WTC11 (cell line): ENCODE results near the gene RAD51D. TPM values are rescaled to one million over a fixed set of nuclear protein-coding genes. Genes with fewer than 3 reads are reported as not detected.

Experiments
- ATAC-seq: fragments of 200-7000 bp; cut with Tn5 transposase; 2 replicates; pipeline ENCODE4 v1.10.0; 2021; ENCODE audit warnings: mild to moderate bottlenecking, moderate library complexity
- CTCF ChIA-PET: fragments of 300-600 bp; sonication (Branson Sonifier 250); formaldehyde crosslinking; loops from one replicate; lab custom pipeline; 2021; ENCODE audit warnings: antibody characterized with exemption; lab: Charles Lee
- POLR2A ChIA-PET: fragments of 350-600 bp; sonication (Branson Sonifier 250); formaldehyde crosslinking; loops from one replicate; lab custom pipeline; 2021; ENCODE audit warnings: antibody characterized with exemption; lab: Charles Lee
- DNase-seq: peaks from one replicate; pipeline ENCODE4 v3.0.0; 2021; ENCODE audit warnings: low spot score
- H3K27ac Mint-ChIP-seq: 2 replicates; pipeline ENCODE4 v1.8.0; 2021; ENCODE audit warnings: mixed read lengths
- H3K27me3 Mint-ChIP-seq: 2 replicates; pipeline ENCODE4 v1.8.0; 2021; ENCODE audit warnings: low read depth, mild to moderate bottlenecking, moderate library complexity, mixed read lengths
- H3K36me3 Mint-ChIP-seq: 2 replicates; pipeline ENCODE4 v1.8.0; 2021; ENCODE audit warnings: mixed read lengths
- H3K4me1 Mint-ChIP-seq: 2 replicates; pipeline ENCODE4 v1.8.0; 2022; ENCODE audit warnings: mixed read lengths
- H3K4me3 Mint-ChIP-seq: 2 replicates; pipeline ENCODE4 v1.8.0; 2021; ENCODE audit warnings: mild to moderate bottlenecking, moderate library complexity, mixed read lengths
- H3K9me3 Mint-ChIP-seq: 2 replicates; pipeline ENCODE4 v1.8.0; 2021; ENCODE audit warnings: mixed read lengths
- AR ChIP-seq: fragments of 250-450 bp; sonication (Bioruptor Pico); IDR thresholded peaks from 2 replicates; pipeline ENCODE4 v1.9.0; 2021; ENCODE audit warnings: mild to moderate bottlenecking
- ARID4B ChIP-seq: sonication (generic); formaldehyde crosslinking; IDR thresholded peaks from 2 replicates; pipeline ENCODE4 v1.8.0; 2023; ENCODE audit warnings: missing genetic modification reagents, mild to moderate bottlenecking, borderline replicate concordance
- ATF1 ChIP-seq: sonication (generic); formaldehyde crosslinking; IDR thresholded peaks from 2 replicates; pipeline ENCODE4 v1.8.1; 2023; ENCODE audit warnings: mild to moderate bottlenecking, moderate library complexity, missing genetic modification reagents
- ATF2 ChIP-seq: sonication (generic); formaldehyde crosslinking; IDR thresholded peaks from 2 replicates; pipeline ENCODE4 v1.8.1; 2022; ENCODE audit warnings: low read depth, missing genetic modification reagents, borderline replicate concordance
- CBFB ChIP-seq: sonication (generic); formaldehyde crosslinking; IDR thresholded peaks from 2 replicates; pipeline ENCODE4 v1.8.1; 2022; ENCODE audit warnings: mild to moderate bottlenecking, low read depth, missing genetic modification reagents
- E2F4 ChIP-seq: sonication (generic); formaldehyde crosslinking; IDR thresholded peaks from 2 replicates; pipeline ENCODE4 v1.8.1; 2022; ENCODE audit warnings: low read depth, mild to moderate bottlenecking, moderate library complexity, missing genetic modification reagents, borderline replicate concordance
- HMGA2 ChIP-seq: fragments of 250-450 bp; sonication (Bioruptor Pico); IDR thresholded peaks from 2 replicates; pipeline ENCODE4 v1.4.0; 2021; ENCODE audit warnings: mild to moderate bottlenecking, moderate library complexity
- IRF1 ChIP-seq: sonication (generic); formaldehyde crosslinking; IDR thresholded peaks from 2 replicates; pipeline ENCODE4 v1.8.0; 2023; ENCODE audit warnings: missing genetic modification reagents
- IRF2 ChIP-seq: sonication (generic); formaldehyde crosslinking; IDR thresholded peaks from 2 replicates; pipeline ENCODE4 v1.8.0; 2022; ENCODE audit warnings: low read depth, missing genetic modification reagents, borderline replicate concordance
- SP1 ChIP-seq: sonication (generic); formaldehyde crosslinking; conservative IDR thresholded peaks from 2 replicates; pipeline ENCODE4 v1.8.1; 2022; ENCODE audit warnings: missing genetic modification reagents
- ZBTB21 ChIP-seq: sonication (generic); formaldehyde crosslinking; IDR thresholded peaks from 2 replicates; pipeline ENCODE4 v1.8.1; 2023; ENCODE audit warnings: mild to moderate bottlenecking, missing genetic modification reagents, borderline replicate concordance
- ZMAT4 ChIP-seq: fragments of 250-450 bp; sonication (Bioruptor Pico); IDR thresholded peaks from 2 replicates; pipeline ENCODE4 v1.9.0; 2021; ENCODE audit warnings: mild to moderate bottlenecking
- ZNF219 ChIP-seq: sonication (generic); formaldehyde crosslinking; IDR thresholded peaks from 2 replicates; pipeline ENCODE4 v1.8.0; 2023; ENCODE audit warnings: missing genetic modification reagents, mild to moderate bottlenecking, borderline replicate concordance
- ZNF396 ChIP-seq: fragments of 250-450 bp; sonication (Bioruptor Pico); IDR thresholded peaks from 2 replicates; pipeline ENCODE4 v1.8.0; 2021; ENCODE audit warnings: mild to moderate bottlenecking, moderate library complexity, borderline replicate concordance
- ZNF416 ChIP-seq: fragments of 250-450 bp; sonication (Bioruptor Pico); IDR thresholded peaks from 2 replicates; pipeline ENCODE4 v1.9.0; 2021; ENCODE audit warnings: mild to moderate bottlenecking, inconsistent platforms
- ZNF423 ChIP-seq: fragments of 250-450 bp; sonication (Bioruptor Pico); IDR thresholded peaks from 2 replicates; pipeline ENCODE4 v2.1.2; 2022; ENCODE audit warnings: mild to moderate bottlenecking, moderate library complexity
- total RNA-seq: library from RNA; stranded (reverse); gene quantifications from 3 replicates; pipeline ENCODE4 v1.2.3, GENCODE V29; 2021

Gene RAD51D
- total RNA-seq, 1 experiment from 2014 or later: 15.0 TPM

GRCh38 chr17:35167046-35167445 lies 47.4 kb upstream of the RAD51D start:
- Mint-ChIP-seq H3K36me3 (no peaks in the 10 kb centered on the region), H3K9me3 (no peaks in the 10 kb centered on the region), H3K27me3 (peaks cover 4% of the 10 kb centered on the region), H3K27ac (no peak overlapping the region), H3K4me1 (peaks cover 1% of the 10 kb centered on the region), H3K4me3 (no peak overlapping the region)
- no peak for TF ChIP-seq ZNF219 (CRISPR knock-in tag)
- TF ChIP-seq ARID4B (CRISPR knock-in tag): no peak
- DNase-seq (no peak), ATAC-seq (no peak)
- CTCF ChIA-PET: interaction anchor here (0.8 kb wide), 1 partner anchor 372 kb away, joined by 3 read pairs; no protein-coding TSS in a partner anchor
- POLR2A ChIA-PET: no interaction called here

- ChIA-PET POLR2A (interaction anchor here (0.7 kb wide), 1 partner anchor 412 kb away, joined by 5 read pairs; the partner anchor contains the start of gene PEX12), CTCF (interaction anchor here (0.9 kb wide), 1 partner anchor 373 kb away, joined by 4 read pairs; no protein-coding TSS in a partner anchor)
- DNase-seq: no peak
- H3K36me3 Mint-ChIP-seq: no peaks in the 10 kb centered on the region
- H3K27ac Mint-ChIP-seq: no peak overlapping the region
- no peaks in the 10 kb centered on the region for H3K9me3 Mint-ChIP-seq
- H3K4me3 Mint-ChIP-seq: no peak overlapping the region
- no peak for TF ChIP-seq AR (CRISPR knock-in tag)
- TF ChIP-seq IRF1 (CRISPR knock-in tag): no peak
- TF ChIP-seq ATF2 (CRISPR knock-in tag): no peak
- TF ChIP-seq ZNF423 (CRISPR knock-in tag): no peak
- no peak for TF ChIP-seq ZNF396 (CRISPR knock-in tag)
- no peak for TF ChIP-seq CBFB (CRISPR knock-in tag)
- TF ChIP-seq ZBTB21: no peak
- TF ChIP-seq SP1: no peak
- TF ChIP-seq ATF1: no peak
- no peak for TF ChIP-seq ZMAT4 (CRISPR knock-in tag)
- no peak for ATAC-seq
- H3K4me1 Mint-ChIP-seq: peaks cover 4% of the 10 kb centered on the region
- peaks cover 4% of the 10 kb centered on the region for H3K27me3 Mint-ChIP-seq
Observed at GRCh38 chr17:35166526-35166925, 46.9 kb upstream of the RAD51D start.

GRCh38 chr17:35164716-35165115 lies 45.1 kb upstream of the RAD51D start:
- CTCF ChIA-PET: interaction anchor here (2.1 kb wide), 1 partner anchor 375 kb away, joined by 7 read pairs; no protein-coding TSS in a partner anchor
- no peaks in the 10 kb centered on the region for H3K36me3 Mint-ChIP-seq
- no peak overlapping the region for H3K4me3 Mint-ChIP-seq
- H3K9me3 Mint-ChIP-seq: peaks cover 4% of the 10 kb centered on the region; the same call in 1 of the 2 replicates
- POLR2A ChIA-PET: no interaction called here
- ATAC-seq: no peak
- DNase-seq: no peak
- H3K27ac Mint-ChIP-seq: no peak overlapping the region
- H3K27me3 Mint-ChIP-seq: peaks cover 10% of the 10 kb centered on the region
- peaks cover 8% of the 10 kb centered on the region for H3K4me1 Mint-ChIP-seq
- no peak for TF ChIP-seq ZNF416 (CRISPR knock-in tag)
- no peak for TF ChIP-seq E2F4 (CRISPR knock-in tag)
- TF ChIP-seq ARID4B (CRISPR knock-in tag): no peak
- TF ChIP-seq HMGA2 (CRISPR knock-in tag): no peak
- TF ChIP-seq IRF2 (CRISPR knock-in tag): no peak
